Psoas muscle (tissue), 8 donors: ENCODE measurements around the gene FAM135A. TPM values are rescaled to one million over a fixed set of nuclear protein-coding genes. Genes with fewer than 3 reads are reported as not detected.

Experiments
- ATAC-seq, 4 donors: fragments of 200-7000 bp; cut with Tn5 transposase; one replicate each; pipeline ENCODE4 v1.9.1; 2020; ENCODE audit warnings: moderate library complexity in 3 of 4, mild to moderate bottlenecking in 2 of 4
- DNase-seq, 2 donors: peaks; one replicate each; pipeline ENCODE4 v3.0.0-alpha.2; 2020
- H3K27ac ChIP-seq: fragments of 200-600 bp; one replicate; pipeline ENCODE4 v1.8.0; 2022
- H3K27me3 ChIP-seq, 3 donors: fragments of 200-600 bp in 1 of 3; one replicate each; pipeline versions ENCODE4 v1.6.1 to v1.8.0; 2013 to 2022; ENCODE audit warnings: low read length in 2 of 3, mild to moderate bottlenecking in 2 of 3, moderate library complexity in 1 of 3; ENCODE audit not compliant: insufficient read depth in 3 of 3
- H3K36me3 ChIP-seq, 2 donors: fragments of 200-600 bp in 1 of 2; one replicate each; pipeline versions ENCODE4 v1.6.1 to v1.8.0; 2013 to 2022; ENCODE audit warnings: low read depth in 1 of 2, mild to moderate bottlenecking in 1 of 2, moderate library complexity in 1 of 2; ENCODE audit not compliant: insufficient read depth in 1 of 2
- H3K4me1 ChIP-seq: fragments of 200-600 bp; one replicate; pipeline ENCODE4 v1.8.0; 2022
- H3K4me3 ChIP-seq: fragments of 200-600 bp; one replicate; pipeline ENCODE4 v1.8.0; 2022; ENCODE audit warnings: mild to moderate bottlenecking
- H3K9me3 ChIP-seq: fragments of 200-600 bp; one replicate; pipeline ENCODE4 v1.8.0; 2022
- CTCF ChIP-seq: fragments of 200-600 bp; IDR thresholded peaks from one replicate; pipeline ENCODE4 v1.8.0; 2022; ENCODE audit warnings: antibody characterized with exemption
- WGBS, 3 donors: extraction: QIAGEN DNeasy Blood & Tissue Kit; methylation state at CpG; one replicate each; pipeline versions ENCODE4 v1.1.6 to v1.1.7; 2013; 5-methylcytosine and 5-hydroxymethylcytosine counted together
- intact Hi-C, 2 donors: fragments of 100-400 bp; cut with DNase I; formaldehyde crosslinking; loops; one replicate each; pipeline versions ENCODE4 v1.11.0 to v1.14.2; 2022
- polyA plus RNA-seq, 3 donors: library from polyadenylated mRNA; stranded (reverse); fragments of 200-250 nt; gene quantifications; one replicate each; pipeline ENCODE4 v1.2.3, GENCODE V29; 2013
- total RNA-seq, 4 donors: library from RNA; stranded (reverse); fragmentation: NEBNext Ultra II Directional in 2 of 4; extraction: Animal tissue kit (Norgen Biotek cat#: 25700) in 2 of 4; gene quantifications; one replicate each; pipeline versions ENCODE4 v1.2.1 to v1.2.4, GENCODE V29; 2021 to 2023
- donor health status: healthy with polysubstance abuse.
- donor health status: DM: no; HTN: no; CAD: no; lungs with moderate emphysema.
- donor health status: Bipolar disorder and iron deficiency.
- donor health status: healthy.
- donor health status: DM: yes; HTN: yes; CAD: no.
- donor health status: DM: no; HTN: no; CAD: no.
- donor health status: DM: no; HTN: no; CAD: no.
- donor health status: DM: yes; HTN: yes; CAD: no.

Gene FAM135A
- total and polyA plus RNA-seq, 7 donors, result 2.3 to 9.1 (median 4.3) TPM

GRCh38 chr6:70563530-70563929, 150.2 kb downstream of the FAM135A start:
- Histone ChIP-seq H3K27me3 (no peaks in the 10 kb centered on the region), H3K36me3 (no peaks in the 10 kb centered on the region), H3K9me3 (no peaks in the 10 kb centered on the region), H3K4me3 (no peak overlapping the region), H3K27ac (no peak overlapping the region), H3K4me1 (no peaks in the 10 kb centered on the region)
- DNase-seq (peak in 1 of 2 donors; percentile 29), ATAC-seq (no peak)
- no peak for TF ChIP-seq CTCF
- intact Hi-C loops, result loop anchor here in 1 of 2 donors (10.0 kb wide), 1 partner anchor 769 kb away; the partner anchor contains the start of gene LMBRD1
- WGBS, 3 donors, result 58 to 60% (median 58%) methylated on average over 6 of the region's 6 CpGs

- Histone ChIP-seq H3K36me3 (no peaks in the 10 kb centered on the region), H3K9me3 (no peaks in the 10 kb centered on the region), H3K4me3 (peak within 1 kb of the TSS; percentile 82), H3K27ac (peak within 1 kb of the TSS; percentile 88), H3K27me3 (no peaks in the 10 kb centered on the region), H3K4me1 (no peaks in the 10 kb centered on the region)
- intact Hi-C loops, result loop anchor here (5.0 to 10.0 kb wide), 4 partner anchors 95 to 772 kb away; partner anchors contain the start of genes LMBRD1 (in 1 of the 2) and SMAP1 (in 1 of the 2)
- ATAC-seq, result peak; percentile 98 to 100 (median 99)
- 0% methylated on average over 46 to 49 of the region's 49 CpGs for WGBS, 3 donors
- TF ChIP-seq CTCF, result no peak
- peak; percentile 95 to 97 for DNase-seq
Observed at GRCh38 chr6:70566751-70567382, 153.6 kb downstream of the FAM135A start, which contains the start of gene SDHAF4. TSS of gene SDHAF4 (plus strand) at chr6:70566930. CDS start at chr6:70566941, 11 bp downstream.

- H3K36me3 ChIP-seq, result peaks cover 0 to 5% of the 10 kb centered on the region in 2 donors
- no peak for TF ChIP-seq CTCF
- H3K27me3 ChIP-seq, result no peaks in the 10 kb centered on the region
- 93 to 100% (median 95%) methylated on average over 2 of the region's 2 CpGs for WGBS, 3 donors
- ATAC-seq, result no peak
- H3K27ac ChIP-seq, result no peak overlapping the region
- H3K4me1 ChIP-seq, result no peaks in the 10 kb centered on the region
- intact Hi-C loops, result no loop called here
- no peak for DNase-seq
- no peaks in the 10 kb centered on the region for H3K9me3 ChIP-seq
- no peak overlapping the region for H3K4me3 ChIP-seq
Observed at GRCh38 chr6:70574643-70575042, 161.3 kb downstream of the FAM135A start.

- Histone ChIP-seq H3K36me3 (peaks cover 0 to 19% of the 10 kb centered on the region in 2 donors), H3K4me1 (no peaks in the 10 kb centered on the region), H3K27me3 (no peaks in the 10 kb centered on the region), H3K27ac (no peak overlapping the region), H3K4me3 (no peak overlapping the region), H3K9me3 (no peaks in the 10 kb centered on the region)
- ATAC-seq (peak in 1 of 4 donors; percentile 48), DNase-seq (no peak)
- WGBS, 3 donors, result 54 to 74% (median 58%) methylated on average over 7 of the region's 7 CpGs
- TF ChIP-seq CTCF, result no peak
- intact Hi-C loops, result no loop called here
Observed at GRCh38 chr6:70575899-70576495, 162.7 kb downstream of the FAM135A start.
